Lower leg skin (tissue), 3 donors: ENCODE data around the gene EYS.

Experiments used
- CTCF ChIP-seq, 3 donors: fragments of 450-650 bp; IDR thresholded peaks; one replicate each; pipeline ENCODE4 v1.5.1; 2016; ENCODE audit warnings: antibody characterized with exemption in 3 of 3, mild to moderate bottlenecking in 3 of 3, moderate library complexity in 2 of 3
- POLR2A ChIP-seq, 2 donors: fragments of 450-650 bp; IDR thresholded peaks; one replicate each; pipeline ENCODE4 v1.6.1; 2016 to 2017; ENCODE audit warnings: antibody characterized with exemption in 2 of 2, mild to moderate bottlenecking in 1 of 2, moderate library complexity in 1 of 2

DNA sequence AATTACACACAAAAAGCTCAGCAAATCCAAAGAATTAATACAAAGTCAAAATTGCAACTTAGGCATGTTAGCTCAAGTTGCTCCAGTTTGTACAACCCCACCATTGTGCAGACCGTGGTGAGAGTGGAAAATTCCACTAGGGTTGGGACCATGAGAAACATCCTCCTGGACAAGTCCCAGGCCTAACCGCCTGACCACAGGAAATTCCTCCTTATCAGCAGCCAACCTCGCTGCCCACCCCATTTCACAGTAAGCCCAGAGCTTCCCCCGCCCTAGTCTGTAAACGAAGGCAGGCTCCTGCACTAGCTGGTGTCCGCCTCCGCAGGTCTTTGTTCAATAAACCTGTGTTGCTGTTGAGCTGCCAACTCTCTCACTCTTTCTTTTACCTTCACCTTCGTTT lies 1023.3 kb downstream of the EYS start:
- no peak for TF ChIP-seq CTCF (IDR thresholded peaks at IDR 0.05)
- TF ChIP-seq POLR2A (IDR thresholded peaks at IDR 0.05), result no peak
